ENCODE data around the gene GPC4. TPM values are rescaled to one million over a fixed set of nuclear protein-coding genes. Genes with fewer than 3 reads are reported as not detected.

GPC4 gene
- total and polyA plus RNA-seq, 4 donors: 0.23 to 1.3 (median 0.71) TPM

DNA sequence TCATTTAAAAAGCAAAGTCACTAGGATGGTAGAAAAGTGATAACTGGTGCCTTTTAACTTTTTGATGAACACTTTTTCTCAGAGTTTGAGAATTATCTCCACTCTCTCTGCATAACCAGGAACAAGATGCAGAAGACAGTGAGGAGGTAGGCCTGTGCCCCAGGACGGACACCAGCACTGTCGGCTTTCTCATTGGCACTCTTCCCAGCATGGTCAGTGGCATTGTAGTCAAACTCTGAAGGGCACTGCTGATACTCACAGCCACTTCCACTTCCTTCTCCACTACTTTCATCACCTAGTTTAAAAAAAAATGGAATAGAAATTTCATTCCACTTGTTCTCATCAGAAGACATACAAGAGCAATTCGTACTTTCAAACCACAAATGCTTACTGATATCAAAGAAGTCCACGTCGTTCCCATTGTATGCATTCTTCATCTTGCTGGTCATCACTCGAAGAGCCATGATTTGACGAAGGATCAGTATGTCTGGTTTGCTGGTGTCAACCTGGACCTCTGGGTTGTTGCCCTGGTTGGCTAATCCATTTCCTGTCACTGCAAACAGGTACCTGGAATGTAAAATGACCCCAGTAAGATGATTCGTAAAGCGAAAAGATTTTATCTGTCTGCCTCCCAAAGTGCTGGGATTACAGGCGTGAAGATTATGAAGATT is 112.4 kb downstream of the GPC4 start:
- no peaks in the 10 kb centered on the region for H3K9me3 ChIP-seq (ENCODE audit: control insufficient read depth in 4 of 4, low read length in 3 of 4)
- 88% methylated on average over 10 of the region's 10 CpGs for WGBS

DNA sequence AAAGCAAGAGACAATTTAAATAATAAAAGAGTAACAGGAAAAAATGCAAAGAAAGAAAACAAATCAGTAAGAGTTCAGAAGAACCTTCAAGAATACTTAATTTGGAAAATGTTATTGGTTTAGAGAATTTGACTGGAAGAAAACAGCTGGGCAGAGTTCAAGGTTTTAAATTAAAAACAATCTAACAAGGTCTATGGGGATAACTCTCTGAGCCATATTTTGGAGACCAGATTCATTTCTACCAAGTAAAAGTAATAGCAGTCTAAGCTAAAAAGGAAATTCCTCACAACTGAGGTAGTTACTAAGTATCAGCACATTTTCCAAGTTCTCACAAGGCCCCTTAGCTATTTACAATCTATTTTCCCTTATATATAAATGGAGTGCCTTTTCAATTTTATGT is 114.7 kb downstream of the GPC4 start:
- Histone ChIP-seq H3K9ac (ENCODE audit: low read depth in 1 of 2, low read length in 2 of 2) (no peak overlapping the region), H3K27me3 (ENCODE audit: control insufficient read depth in 4 of 4, insufficient read depth in 4 of 4, low read length in 3 of 4) (no peaks in the 10 kb centered on the region), H3K4me3 (ENCODE audit: low read depth in 1 of 3, low read length in 3 of 3) (no peak overlapping the region), H3K36me3 (ENCODE audit: control insufficient read depth in 4 of 4, insufficient read depth in 3 of 4, low read depth in 1 of 4, low read length in 3 of 4) (no peaks in the 10 kb centered on the region), H3K9me3 (ENCODE audit: control insufficient read depth in 4 of 4, low read length in 3 of 4) (no peaks in the 10 kb centered on the region), H3K4me1 (ENCODE audit: control insufficient read depth in 4 of 4, insufficient read depth in 4 of 4, low read length in 3 of 4) (no peaks in the 10 kb centered on the region), H3K27ac (ENCODE audit: low read depth in 1 of 2, low read length in 2 of 2) (no peak overlapping the region)
- no peak for DNase-seq (ENCODE audit: low spot score)
- TF ChIP-seq RAD21 (IDR thresholded peaks at IDR 0.05) (no peak), SP1 (IDR thresholded peaks at IDR 0.05) (no peak), FOXA1 (IDR thresholded peaks at IDR 0.05) (no peak), JUND (IDR thresholded peaks at IDR 0.05) (no peak), EGR1 (IDR thresholded peaks at IDR 0.05; ENCODE audit: low read depth in 2 of 2) (no peak), YY1 (IDR thresholded peaks at IDR 0.05) (no peak), HNF4A (conservative IDR thresholded peaks at IDR 0.05) (no peak), RXRA (IDR thresholded peaks at IDR 0.05) (no peak), MAX (IDR thresholded peaks at IDR 0.05) (no peak)
- TF ChIP-seq, protein P1, sequence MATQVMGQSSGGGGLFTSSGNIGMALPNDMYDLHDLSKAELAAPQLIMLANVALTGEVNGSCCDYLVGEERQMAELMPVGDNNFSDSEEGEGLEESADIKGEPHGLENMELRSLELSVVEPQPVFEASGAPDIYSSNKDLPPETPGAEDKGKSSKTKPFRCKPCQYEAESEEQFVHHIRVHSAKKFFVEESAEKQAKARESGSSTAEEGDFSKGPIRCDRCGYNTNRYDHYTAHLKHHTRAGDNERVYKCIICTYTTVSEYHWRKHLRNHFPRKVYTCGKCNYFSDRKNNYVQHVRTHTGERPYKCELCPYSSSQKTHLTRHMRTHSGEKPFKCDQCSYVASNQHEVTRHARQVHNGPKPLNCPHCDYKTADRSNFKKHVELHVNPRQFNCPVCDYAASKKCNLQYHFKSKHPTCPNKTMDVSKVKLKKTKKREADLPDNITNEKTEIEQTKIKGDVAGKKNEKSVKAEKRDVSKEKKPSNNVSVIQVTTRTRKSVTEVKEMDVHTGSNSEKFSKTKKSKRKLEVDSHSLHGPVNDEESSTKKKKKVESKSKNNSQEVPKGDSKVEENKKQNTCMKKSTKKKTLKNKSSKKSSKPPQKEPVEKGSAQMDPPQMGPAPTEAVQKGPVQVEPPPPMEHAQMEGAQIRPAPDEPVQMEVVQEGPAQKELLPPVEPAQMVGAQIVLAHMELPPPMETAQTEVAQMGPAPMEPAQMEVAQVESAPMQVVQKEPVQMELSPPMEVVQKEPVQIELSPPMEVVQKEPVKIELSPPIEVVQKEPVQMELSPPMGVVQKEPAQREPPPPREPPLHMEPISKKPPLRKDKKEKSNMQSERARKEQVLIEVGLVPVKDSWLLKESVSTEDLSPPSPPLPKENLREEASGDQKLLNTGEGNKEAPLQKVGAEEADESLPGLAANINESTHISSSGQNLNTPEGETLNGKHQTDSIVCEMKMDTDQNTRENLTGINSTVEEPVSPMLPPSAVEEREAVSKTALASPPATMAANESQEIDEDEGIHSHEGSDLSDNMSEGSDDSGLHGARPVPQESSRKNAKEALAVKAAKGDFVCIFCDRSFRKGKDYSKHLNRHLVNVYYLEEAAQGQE (IDR thresholded peaks at IDR 0.05): no peak
- TF ChIP-seq, protein P2, sequence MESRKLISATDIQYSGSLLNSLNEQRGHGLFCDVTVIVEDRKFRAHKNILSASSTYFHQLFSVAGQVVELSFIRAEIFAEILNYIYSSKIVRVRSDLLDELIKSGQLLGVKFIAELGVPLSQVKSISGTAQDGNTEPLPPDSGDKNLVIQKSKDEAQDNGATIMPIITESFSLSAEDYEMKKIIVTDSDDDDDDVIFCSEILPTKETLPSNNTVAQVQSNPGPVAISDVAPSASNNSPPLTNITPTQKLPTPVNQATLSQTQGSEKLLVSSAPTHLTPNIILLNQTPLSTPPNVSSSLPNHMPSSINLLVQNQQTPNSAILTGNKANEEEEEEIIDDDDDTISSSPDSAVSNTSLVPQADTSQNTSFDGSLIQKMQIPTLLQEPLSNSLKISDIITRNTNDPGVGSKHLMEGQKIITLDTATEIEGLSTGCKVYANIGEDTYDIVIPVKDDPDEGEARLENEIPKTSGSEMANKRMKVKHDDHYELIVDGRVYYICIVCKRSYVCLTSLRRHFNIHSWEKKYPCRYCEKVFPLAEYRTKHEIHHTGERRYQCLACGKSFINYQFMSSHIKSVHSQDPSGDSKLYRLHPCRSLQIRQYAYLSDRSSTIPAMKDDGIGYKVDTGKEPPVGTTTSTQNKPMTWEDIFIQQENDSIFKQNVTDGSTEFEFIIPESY (IDR thresholded peaks at IDR 0.05): no peak

More for the DNA sequence above, 112.4 kb downstream of the GPC4 start:
- Histone ChIP-seq H3K27me3 (ENCODE audit: control insufficient read depth in 4 of 4, insufficient read depth in 4 of 4, low read length in 3 of 4) (no peaks in the 10 kb centered on the region), H3K4me1 (ENCODE audit: control insufficient read depth in 4 of 4, insufficient read depth in 4 of 4, low read length in 3 of 4) (no peaks in the 10 kb centered on the region), H3K36me3 (ENCODE audit: control insufficient read depth in 4 of 4, insufficient read depth in 3 of 4, low read depth in 1 of 4, low read length in 3 of 4) (no peaks in the 10 kb centered on the region), H3K9ac (ENCODE audit: low read depth in 1 of 2, low read length in 2 of 2) (no peak overlapping the region), H3K4me3 (ENCODE audit: low read depth in 1 of 3, low read length in 3 of 3) (no peak overlapping the region), H3K27ac (ENCODE audit: low read depth in 1 of 2, low read length in 2 of 2) (no peak overlapping the region)
- TF ChIP-seq HNF4A (conservative IDR thresholded peaks at IDR 0.05) (no peak), NR2F2 (IDR thresholded peaks at IDR 0.05) (no peak), FOXA1 (IDR thresholded peaks at IDR 0.05) (no peak), FOXA2 (IDR thresholded peaks at IDR 0.05) (no peak), RXRA (IDR thresholded peaks at IDR 0.05) (no peak), HNF4G (IDR thresholded peaks at IDR 0.05) (no peak), RAD21 (IDR thresholded peaks at IDR 0.05) (no peak), JUND (IDR thresholded peaks at IDR 0.05) (no peak), EGR1 (IDR thresholded peaks at IDR 0.05; ENCODE audit: low read depth in 2 of 2) (no peak)
- TF ChIP-seq, protein P3, sequence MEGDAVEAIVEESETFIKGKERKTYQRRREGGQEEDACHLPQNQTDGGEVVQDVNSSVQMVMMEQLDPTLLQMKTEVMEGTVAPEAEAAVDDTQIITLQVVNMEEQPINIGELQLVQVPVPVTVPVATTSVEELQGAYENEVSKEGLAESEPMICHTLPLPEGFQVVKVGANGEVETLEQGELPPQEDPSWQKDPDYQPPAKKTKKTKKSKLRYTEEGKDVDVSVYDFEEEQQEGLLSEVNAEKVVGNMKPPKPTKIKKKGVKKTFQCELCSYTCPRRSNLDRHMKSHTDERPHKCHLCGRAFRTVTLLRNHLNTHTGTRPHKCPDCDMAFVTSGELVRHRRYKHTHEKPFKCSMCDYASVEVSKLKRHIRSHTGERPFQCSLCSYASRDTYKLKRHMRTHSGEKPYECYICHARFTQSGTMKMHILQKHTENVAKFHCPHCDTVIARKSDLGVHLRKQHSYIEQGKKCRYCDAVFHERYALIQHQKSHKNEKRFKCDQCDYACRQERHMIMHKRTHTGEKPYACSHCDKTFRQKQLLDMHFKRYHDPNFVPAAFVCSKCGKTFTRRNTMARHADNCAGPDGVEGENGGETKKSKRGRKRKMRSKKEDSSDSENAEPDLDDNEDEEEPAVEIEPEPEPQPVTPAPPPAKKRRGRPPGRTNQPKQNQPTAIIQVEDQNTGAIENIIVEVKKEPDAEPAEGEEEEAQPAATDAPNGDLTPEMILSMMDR (IDR thresholded peaks at IDR 0.05; ENCODE audit: low read depth, low read length, missing input control): no peak
- TF ChIP-seq, protein P4, sequence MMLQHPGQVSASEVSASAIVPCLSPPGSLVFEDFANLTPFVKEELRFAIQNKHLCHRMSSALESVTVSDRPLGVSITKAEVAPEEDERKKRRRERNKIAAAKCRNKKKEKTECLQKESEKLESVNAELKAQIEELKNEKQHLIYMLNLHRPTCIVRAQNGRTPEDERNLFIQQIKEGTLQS (IDR thresholded peaks at IDR 0.05): no peak
- TF ChIP-seq, protein P2 (IDR thresholded peaks at IDR 0.05): no peak
- no peak for DNase-seq (ENCODE audit: low spot score)
